Adrenal gland (tissue), 5 donors: ENCODE results near the gene MTNR1A.

ENCODE experiments used
- CTCF ChIP-seq, 6 experiments: fragments of 450-650 bp in 4 of 6; fragments of 200-600 bp in 2 of 6; sonication (generic) in 1 of 6; IDR thresholded peaks; 1 replicate in 5 of 6; 2 replicates in 1 of 6; pipeline versions ENCODE4 v1.5.1 to v1.8.0; 2016 to 2021; ENCODE audit warnings: antibody characterized with exemption in 6 of 6, mild to moderate bottlenecking in 2 of 6, moderate library complexity in 1 of 6
- POLR2A ChIP-seq, 2 donors: fragments of 450-650 bp; IDR thresholded peaks; one replicate each; pipeline ENCODE4 v1.6.1; 2017; ENCODE audit warnings: antibody characterized with exemption in 2 of 2, mild to moderate bottlenecking in 2 of 2, moderate library complexity in 1 of 2
- donor health status: DM: no; HTN: no; CAD: no.

GRCh38 chr4:186580669-186581068 is 25.3 kb upstream of the MTNR1A start:
- TF ChIP-seq CTCF (IDR thresholded peaks at IDR 0.05) (no peak), POLR2A (IDR thresholded peaks at IDR 0.05) (no peak)
